HG03457 (cell line): ENCODE measurements around the gene TSC22D3.
"Not testable (repeated sequence)": the region's sequence is repeated elsewhere in the genome, so short reads cannot be mapped to it uniquely, and the experiment has no call there.

ENCODE experiments used
- ATAC-seq: cut with Tn5 transposase; IDR thresholded peaks from one replicate; pipeline ENCODE4 v1.9.1; 2021; ENCODE audit warnings: moderate number of reproducible peaks; ENCODE audit not compliant: unreplicated experiment

TSC22D3 gene

DNA sequence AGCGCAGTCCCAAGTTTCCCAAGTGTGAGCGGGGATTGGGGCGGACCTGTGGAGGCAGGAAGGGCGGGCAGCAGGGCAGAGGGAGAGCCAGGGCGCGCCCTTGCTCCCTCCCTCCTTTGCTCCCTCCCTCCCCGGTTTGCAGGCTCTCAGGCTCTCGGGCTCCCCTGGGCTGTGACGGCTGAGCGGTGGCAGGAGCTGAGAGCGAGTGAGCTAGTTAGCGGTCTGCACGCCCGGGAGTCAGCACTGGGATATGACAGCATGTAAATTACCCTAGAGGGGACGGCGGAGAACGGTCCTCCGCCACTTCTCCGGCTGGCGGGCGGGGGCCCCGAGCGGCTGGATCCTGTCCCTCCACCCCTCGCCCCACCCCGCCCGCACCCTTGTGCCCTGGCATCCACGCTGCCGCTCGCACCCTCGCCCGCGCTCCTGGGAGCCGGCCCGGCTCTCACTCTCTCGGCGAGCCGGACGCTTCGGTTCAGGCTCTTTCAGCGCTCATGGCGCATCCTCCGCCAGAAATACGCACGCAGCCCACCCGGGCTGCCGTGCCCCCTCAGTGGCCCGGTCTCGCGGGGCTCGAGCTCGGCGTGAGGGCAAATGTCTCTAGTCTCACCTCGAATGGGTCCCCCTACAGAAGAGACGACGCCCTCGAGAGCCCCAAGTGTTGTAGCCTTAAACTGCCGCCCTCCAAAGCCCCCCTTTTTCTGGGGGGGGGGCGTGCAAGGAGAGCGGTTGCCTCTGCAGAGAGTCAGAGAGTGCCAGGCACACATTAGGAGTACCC, at the start of gene TSC22D3:
TSS of gene TSC22D3 (minus strand) at position 54 of the 778 bp plus-strand sequence. CDS start 368 bp downstream, outside the sequence.
- peak; percentile 73 for ATAC-seq

DNA sequence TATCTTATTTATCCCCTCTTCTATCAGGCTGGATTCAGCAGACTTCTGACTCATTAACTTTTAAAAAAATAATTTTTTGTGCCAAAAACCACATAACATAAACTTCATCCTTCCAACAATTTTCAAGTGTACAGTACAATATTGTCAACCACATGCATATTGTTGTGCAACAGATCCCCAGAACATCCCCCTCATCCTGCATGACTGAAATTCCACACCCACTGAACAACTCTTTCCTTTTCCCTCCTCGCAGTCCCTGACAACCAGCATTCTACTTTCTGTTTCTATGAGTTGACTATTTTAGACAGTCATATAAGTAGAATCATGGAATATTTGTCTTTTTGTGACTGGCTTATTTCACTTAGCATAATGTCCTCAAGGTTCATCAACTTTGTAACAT, 47.9 kb upstream of the TSC22D3 start:
- no peak for ATAC-seq

DNA sequence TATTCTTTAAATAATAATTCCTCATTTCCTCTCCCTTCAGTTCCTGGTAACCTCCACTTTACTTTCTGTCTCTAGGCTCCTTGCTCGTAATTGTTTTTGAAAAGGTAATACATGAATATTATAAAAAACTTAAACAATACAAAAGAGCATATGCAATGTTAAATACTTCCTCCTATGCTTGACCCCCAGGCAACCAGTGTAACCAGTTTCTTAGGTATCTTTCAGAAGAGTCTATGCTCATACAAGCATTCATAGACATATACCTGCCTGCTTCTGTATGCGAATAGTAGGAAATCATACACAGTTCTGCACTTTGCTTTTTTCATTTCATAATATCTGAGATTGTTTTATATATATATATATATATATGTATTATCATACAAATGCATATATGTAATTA, 47.5 kb upstream of the TSC22D3 start:
- no peak for ATAC-seq

DNA sequence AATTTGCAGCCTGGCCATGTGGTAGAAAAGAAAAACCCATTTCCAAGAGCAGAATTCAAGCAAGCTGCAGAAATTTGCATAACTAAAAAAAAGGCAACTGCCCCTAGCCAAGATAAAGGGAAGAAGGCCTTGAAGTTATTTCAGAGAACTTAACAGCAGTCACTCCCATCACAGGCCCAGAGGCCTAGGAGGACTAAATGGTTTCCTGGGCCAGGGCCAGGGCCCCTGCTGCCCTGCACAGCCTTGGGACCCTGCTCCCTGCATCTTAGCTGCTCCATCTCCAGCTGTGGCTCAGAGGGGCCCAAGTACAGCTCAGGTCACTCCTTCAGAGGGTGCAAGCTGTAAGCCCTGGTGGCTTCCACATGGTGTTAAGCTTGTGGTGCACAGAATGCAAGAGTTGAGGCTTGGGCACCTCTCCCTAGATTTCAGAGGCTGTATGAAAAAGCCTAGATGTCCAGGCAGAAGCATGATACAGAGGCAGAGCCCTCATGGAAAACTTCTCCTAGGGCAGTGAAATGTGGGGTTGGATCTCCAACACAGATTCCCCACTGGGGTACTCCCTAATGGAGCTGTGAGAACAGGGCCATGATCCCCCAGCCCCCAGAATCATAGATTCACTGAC, 43.4 kb upstream of the TSC22D3 start:
- ATAC-seq = no peak

DNA sequence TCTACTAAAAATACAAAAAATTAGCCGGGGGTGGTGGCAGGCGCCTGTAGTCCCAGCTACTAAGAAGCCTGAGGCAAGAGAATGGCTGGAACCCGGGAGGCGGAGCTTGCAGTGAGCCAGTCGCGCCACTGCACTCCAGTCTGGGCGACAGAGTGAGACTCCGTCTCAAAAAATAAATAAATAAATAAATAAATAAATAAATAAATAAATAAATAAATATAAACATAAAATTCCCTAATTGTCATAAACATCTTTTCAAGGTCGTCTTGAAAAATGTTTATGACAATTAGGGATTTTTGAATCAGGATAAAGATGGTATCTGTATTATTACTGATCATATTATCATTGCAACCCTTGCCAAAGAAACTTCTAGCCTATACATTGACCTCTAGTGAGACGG, 34.5 kb upstream of the TSC22D3 start:
- not testable (repeated sequence) for ATAC-seq

DNA sequence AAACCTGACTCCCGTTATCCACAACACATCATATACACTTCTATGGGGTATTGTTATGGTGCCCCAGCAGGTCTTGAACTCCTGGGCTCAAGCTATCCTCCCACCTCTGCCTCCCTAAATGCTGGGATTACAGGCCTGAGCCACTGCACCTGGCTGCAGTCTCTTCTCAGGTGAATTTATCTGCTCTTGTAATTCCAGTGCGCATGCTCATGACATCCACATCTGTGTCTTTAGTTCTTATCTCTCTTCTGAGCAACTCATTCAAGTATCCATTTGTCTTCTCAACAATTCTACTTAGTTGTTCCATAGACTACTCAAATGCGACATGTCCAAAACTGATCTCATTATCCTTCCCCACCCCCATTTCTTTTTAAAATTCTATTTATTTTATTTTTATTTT, 29.6 kb upstream of the TSC22D3 start:
- no peak for ATAC-seq

DNA sequence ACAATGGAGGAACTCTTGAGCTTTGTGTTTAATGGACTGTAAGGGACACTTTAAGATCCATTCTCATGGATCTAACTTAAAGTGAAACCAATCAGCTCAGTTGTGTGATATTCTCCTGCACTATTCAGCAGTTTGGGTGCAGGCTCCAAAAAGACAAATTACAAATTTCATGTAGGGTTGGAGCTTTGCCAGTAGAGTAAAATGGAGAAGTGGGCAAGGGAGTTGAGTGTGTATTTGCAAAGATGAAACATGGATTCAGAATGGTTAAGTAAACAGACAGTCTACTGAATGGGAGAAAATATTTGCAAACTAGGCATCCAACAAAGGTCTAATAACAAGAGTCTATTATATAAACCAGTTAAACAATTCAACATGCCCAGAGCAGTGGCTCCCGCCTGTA, 28.8 kb upstream of the TSC22D3 start:
- ATAC-seq = no peak

DNA sequence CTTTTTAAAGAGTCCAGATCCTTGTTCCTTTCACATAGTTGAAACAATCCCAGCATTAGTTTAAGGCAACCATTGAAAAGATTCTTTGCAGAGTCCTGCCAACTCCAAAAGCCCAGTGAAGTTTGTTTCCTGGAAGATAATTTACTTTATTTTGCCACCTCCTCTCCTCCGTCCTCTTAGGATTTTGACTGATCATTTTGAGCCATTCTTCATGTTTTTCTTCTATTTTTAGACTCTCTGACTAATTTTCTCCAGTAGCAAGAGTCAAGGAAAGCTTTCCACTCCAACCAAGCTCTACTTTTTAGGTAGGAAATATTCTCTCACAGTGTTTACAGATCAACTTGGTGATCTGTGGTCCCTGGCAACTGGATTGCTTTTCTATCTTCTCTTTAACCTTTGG, 12.2 kb upstream of the TSC22D3 start:
- ATAC-seq = no peak

DNA sequence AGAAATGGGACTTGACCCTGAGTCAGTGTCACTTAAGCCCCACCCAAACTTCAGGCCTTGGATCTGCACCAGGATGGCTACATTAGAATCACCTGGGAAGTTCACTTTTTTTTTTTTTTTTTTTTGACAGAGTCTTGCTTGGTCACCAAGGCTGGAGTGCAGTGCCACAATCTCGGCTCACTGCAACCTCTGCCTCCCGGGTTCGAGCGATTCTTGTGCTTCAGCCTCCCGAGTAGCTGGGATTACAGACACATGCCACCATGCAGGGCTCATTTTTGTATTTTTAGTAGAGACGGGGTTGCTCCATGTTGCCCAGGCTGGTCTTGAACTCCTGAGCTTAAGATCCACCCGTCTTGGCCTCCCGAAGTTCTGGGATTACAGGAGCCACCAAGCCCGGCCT, 4.9 kb upstream of the TSC22D3 start:
- ATAC-seq = no peak

DNA sequence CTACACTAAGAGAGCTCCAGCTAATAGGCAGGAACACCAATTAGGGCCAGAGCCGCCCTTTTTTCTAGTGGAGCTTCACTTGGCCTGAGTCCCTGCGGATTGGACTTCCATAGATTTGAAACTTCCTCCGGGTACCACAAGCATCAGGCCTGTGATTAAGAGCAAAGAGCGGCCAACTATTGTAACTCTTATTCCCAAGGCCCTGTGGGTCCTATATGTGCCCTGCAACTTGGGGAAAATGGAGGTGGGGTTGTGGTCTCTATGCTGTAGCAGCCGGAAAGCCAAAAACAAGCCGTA, 1.9 kb upstream of the TSC22D3 start, which contains the start of gene NCBP2L:
TSS of gene NCBP2L (plus strand) at position 198 of the 297 bp plus-strand sequence. CDS start 16,488 bp downstream, outside the sequence.
- no peak for ATAC-seq

DNA sequence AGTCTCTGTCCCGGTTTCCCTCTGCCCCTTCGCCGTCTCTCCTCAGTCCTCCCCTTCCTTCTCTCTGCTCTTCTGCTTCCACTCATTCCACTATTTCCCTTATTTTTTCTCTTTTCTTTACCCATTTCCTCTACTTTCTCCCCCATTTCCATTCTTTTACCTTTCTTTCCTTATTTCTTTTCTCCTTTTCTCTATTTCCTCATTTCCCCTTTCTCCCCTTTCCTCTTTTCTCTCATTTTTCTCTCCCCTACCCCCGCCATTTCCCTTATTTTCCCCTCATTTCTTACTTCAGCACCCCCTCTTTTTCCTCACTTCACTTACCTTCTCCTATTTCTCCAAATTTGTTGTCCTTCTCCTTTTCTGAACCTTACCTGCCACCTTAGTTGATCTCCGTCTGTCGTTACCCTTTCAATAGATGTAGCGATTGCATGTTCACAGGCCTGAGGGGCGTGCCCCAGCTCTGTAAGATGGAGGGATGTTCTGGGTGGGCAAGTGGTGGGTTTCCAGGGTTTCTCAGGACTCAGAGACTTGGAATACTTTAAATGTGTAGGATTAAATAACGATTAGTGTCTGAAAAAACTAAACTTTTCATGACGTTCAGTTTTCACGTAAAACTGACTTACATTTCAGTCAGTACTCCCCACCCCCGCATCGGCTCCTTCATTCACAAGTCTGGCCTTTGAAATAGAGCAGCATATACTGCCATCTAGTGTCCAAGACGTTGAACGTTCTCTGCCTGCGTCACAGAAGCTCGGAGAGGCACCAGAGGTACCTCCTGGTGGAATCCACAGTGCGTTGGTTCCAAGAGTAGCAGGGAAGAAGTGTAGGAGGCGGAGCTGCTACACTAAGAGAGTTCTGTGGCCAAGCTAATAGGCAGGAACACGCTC, 1.3 kb upstream of the TSC22D3 start:
- ATAC-seq = peak; percentile 62

DNA sequence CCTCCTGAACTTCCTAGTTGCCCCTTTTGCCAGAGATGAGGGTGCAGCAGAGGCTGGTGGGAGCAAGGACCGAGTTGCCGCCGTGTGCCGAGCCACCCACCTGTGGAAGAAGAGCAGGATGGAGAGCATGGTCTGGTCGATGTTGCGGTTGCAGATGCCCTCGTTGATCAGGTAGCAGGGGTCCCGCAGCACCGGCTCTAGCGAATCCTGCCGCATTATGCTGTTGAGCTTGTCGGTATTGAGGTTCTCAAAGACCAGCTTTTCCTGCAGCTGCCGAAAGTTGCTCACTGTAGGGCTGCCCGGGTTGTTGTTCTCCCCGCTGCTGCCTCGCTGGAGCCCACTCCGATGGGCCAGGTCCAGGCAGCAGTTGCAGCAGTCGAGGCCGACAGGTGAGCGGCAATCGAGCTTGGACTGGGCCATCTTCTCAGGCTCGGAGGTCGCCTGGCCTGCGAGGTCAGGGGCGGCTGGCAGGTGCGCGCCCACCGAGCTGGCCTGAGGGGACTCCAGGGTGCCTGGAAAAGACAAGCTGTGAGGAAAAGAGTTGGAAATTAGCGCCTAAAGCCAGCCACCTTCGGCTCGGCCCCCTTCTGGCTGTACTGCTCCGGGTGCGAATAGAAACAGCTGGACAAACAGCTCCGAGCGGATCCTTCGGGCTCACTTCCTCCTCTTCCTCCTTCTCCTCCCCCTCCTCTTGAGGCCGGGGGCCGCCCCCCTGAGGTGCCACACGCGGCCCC, 420 bp downstream of the TSC22D3 start:
- ATAC-seq = peak; percentile 14

DNA sequence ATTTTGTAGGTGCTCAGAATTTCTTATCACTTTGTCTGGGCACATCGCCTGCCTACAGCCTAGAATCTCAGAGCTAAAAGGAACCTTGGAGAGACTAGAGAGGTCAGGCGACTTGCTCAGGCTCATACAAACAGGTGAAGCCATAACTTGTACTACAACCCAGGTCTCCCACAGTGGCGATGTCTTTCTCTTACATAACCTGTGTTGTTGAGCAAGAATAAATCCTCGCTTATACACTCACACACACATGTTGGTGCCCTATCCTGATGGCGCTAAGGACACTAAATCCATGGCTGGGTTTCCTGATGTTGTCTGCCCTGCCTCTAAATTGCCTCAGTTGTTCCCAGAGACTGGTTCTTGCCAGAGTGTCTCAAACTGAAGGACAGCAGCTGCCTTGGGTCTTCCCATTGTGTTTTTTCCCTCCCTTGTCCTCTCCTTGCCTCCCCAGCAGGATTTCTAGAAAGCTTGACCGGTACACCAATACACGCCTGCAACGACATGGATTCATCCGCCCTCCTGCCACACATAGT, 1.6 kb downstream of the TSC22D3 start:
- no peak for ATAC-seq

DNA sequence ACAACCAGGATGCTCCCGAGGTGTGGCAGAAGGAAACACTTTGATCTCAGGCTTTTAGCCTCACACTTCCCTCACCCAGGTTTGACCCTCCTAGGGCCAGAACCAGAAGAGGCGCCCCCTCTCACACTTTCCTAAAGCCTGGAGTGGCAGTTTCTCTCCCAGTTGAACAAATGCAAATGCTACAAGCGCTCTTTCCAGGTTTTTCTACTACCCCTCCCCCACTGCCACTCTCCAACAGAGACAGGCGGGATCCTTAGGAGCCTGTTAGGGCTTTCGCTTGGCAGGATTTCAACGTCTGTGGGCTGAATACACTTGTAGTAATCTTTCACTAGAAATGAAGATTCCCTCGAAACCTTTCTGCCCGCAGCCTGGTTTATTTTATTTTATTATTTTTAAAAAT, 2.4 kb downstream of the TSC22D3 start:
- ATAC-seq = no peak

DNA sequence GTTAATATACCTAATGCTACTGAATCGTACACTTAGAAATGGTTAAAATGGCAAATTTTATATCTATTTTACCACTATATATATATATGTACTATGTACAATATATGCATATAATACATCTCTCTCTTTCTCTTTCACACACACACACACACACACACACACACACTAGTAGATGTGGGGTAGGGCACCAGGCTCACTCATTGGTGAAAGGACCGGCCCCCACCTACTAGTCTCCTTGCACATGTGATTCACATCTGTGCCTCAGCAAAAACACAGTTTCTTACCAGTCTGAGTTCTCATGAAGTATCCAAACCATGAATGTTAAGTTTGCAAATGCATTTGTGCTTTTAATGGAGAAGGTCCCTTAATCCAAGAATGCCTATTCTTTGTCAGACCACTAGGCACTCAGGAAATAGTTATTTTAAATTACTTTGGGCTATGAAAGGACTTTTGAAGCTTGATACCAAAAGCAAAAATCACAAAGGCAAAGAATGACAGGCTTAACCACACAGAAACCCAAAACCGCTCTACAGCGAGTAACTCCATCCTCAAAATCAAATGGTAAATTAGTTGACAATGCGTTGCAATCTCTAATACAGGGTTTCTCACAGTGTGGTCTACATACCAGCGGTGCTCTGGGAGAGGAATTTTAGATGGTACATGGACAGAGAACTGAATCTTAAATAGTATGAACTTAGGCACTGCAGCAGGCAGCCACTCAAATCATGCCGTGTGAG, 5.8 kb downstream of the TSC22D3 start:
- no peak for ATAC-seq

DNA sequence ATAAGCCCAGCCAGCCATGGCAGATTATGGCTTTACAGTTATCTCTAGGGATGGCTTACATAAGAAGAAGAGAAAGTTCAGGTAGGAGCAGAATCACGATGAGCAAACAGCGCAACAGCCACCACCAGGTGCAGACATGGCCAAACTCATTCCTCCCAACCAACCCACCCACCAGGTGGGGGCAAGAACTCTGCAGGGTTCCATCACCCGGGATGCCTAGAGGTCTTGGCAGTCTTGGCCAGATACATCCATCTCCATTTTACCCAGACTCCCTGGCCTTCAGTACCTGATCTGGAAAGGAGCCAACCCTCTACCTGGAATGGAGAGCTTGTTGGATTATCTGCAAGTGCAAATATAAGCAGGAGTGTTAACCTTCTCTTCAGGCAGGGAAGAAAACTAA, 7.5 kb downstream of the TSC22D3 start:
- ATAC-seq = no peak

DNA sequence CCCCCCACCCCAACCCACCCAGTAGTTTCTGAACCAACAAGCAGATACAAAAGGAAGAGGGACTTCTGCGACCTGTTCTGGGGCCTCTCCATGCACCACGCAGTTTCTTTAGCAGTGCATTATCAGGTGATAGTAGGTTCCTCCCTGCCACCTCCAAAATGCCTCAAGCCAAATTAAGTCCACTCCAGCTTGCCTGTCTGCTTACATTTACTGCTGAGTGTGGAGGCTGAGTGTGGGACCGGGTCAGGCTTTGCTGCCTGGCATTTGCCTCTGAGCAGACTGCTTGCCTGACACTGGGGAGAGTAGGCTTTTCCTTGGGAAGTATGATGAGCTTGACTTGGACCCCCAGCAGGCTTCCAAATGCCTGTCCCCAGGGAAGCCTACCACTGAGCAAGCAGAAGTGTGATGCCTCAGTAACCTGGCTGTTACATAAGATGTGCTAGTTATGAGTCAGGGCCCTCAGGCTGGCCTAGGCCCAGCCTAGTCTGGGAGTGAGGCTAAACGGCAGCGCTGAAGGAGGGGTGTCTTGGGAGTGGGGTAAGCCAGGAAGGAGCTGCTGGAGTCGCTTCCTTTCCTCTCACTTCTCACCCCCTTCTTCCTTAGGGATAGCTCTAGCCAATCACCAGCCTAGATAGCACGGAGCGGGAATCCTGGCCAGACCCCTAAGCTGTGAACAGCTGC, 9.0 kb downstream of the TSC22D3 start:
- ATAC-seq = no peak

DNA sequence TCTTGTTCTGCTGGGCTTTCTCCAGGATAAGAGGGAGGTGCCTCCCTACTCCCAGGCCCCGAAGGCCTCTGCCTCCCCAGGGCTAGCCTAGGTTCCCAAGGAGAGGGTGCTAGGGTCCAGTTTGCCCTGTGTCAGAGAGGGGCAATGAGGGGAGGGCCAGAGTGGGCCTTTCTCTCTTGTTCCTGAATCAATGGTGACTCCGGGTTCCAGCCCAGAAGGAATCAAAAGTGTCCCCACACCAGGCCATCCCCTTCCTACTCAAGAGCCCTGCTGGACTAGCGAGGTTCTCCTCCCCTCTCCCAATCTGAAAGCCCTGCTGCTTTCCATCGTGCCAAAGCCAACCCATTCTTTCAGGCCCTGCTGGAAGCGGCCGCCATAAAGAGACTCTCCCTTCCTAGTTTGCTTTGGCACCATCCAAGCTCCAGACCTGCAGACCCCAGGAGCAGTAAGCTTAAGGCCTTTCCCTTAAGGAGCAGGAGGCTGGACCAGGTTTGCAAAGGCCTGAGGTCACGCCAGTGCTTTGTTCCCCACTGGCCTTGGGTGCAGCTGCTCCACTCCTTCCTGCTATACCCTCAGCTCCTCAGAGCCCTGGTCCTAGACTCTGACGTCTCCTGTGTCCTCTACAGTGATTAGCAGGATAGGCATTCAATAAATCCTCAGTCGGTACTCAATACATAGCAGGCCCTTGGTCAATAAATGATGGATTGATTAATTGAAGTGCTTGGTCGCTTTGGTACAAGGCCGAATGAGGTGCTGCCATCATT, 10.6 kb downstream of the TSC22D3 start:
- ATAC-seq = no peak

DNA sequence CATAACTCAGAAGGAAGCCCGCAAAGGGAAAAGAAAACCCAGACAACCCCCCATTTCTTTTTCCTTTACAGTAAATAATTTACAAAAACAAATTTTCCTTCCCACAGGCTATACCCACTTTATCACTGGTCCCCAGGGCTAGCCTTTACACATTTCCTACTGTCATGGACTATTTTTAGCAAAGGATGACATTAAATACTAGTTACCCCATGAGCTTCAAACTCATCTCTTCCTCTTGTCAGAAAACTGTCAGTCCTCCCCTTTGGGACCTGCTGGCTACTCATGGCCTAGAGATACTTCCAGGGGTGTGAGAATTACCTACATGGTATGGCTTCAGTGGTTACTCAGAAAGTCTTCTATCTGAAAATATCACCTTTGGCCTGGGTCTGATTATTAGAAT, 11.9 kb downstream of the TSC22D3 start:
- ATAC-seq = no peak
